GM19035 (cell line): ENCODE measurements around the gene ADTRP.

ENCODE experiments used
- ATAC-seq: cut with Tn5 transposase; IDR thresholded peaks from one replicate; pipeline ENCODE4 v1.9.1; 2021; ENCODE audit not compliant: unreplicated experiment

Gene ADTRP

GRCh38 chr6:11665604-11666326, 112.8 kb downstream of the ADTRP start:
- no peak for ATAC-seq
